Endothelial cell of umbilical vein (primary cell): Measurements from ENCODE around the gene NBEAL2. TPM values are rescaled to one million over a fixed set of nuclear protein-coding genes. Genes with fewer than 3 reads are reported as not detected.

Experiments used
- BruUV-seq: library from RNA; stranded (reverse); fragments of 400-500 nt; replicated peaks from 2 replicates; lab custom pipeline; 2021; lab: Mats Ljungman, UMichigan
- CTCF ChIA-PET: fragments of 300-600, 350-600 bp; sonication (Branson Sonifier 250); formaldehyde crosslinking; loops from one replicate; lab custom pipeline; 2021; ENCODE audit warnings: antibody characterized with exemption, inconsistent platforms; lab: Charles Lee
- POLR2A ChIA-PET: fragments of 300-600, 350-600 bp; sonication (Branson Sonifier 250); formaldehyde crosslinking; loops from one replicate; lab custom pipeline; 2021; ENCODE audit warnings: antibody characterized with exemption, inconsistent platforms; lab: Charles Lee
- DNase-seq: peaks from one replicate; pipeline ENCODE4 v3.0.0-alpha.2; 2011; ENCODE audit warnings: low read depth, low spot score
- FAIRE-seq: peaks from 2 replicates; lab custom pipeline; 2011; peaks lifted over from hg19 to GRCh38; lab: Jason Lieb, UNC
- H2AFZ ChIP-seq: 2 replicates; pipeline ENCODE4 v1.6.0; 2012; ENCODE audit warnings: low read depth, low read length, control low read depth, inconsistent platforms
- H3K27ac ChIP-seq: 2 replicates; pipeline ENCODE4 v1.5.1; 2011; ENCODE audit warnings: low read depth, mild to moderate bottlenecking, control low read depth, low read length, moderate library complexity; ENCODE audit not compliant: insufficient read depth
- H3K27me3 ChIP-seq, 2 experiments: 2 replicates each; pipeline versions ENCODE4 v1.6.0 to v1.6.1; 2011; ENCODE audit warnings: low read length in 2 of 2, mixed read lengths in 1 of 2; ENCODE audit not compliant: control insufficient read depth in 2 of 2, insufficient read depth in 2 of 2
- H3K36me3 ChIP-seq, 2 experiments: 2 replicates in 1 of 2; 3 replicates in 1 of 2; pipeline ENCODE4 v1.5.1; 2011; ENCODE audit warnings: low read length in 2 of 2, mild to moderate bottlenecking in 1 of 2, moderate library complexity in 1 of 2; ENCODE audit not compliant: control insufficient read depth in 2 of 2, insufficient read depth in 2 of 2; ENCODE audit errors: extremely low read depth in 1 of 2
- H3K4me1 ChIP-seq: 3 replicates; pipeline ENCODE4 v1.5.1; 2011; ENCODE audit warnings: mild to moderate bottlenecking, low read length; ENCODE audit not compliant: control insufficient read depth, insufficient read depth; ENCODE audit errors: extremely low read depth
- H3K4me2 ChIP-seq: 2 replicates; pipeline ENCODE4 v1.6.1; 2011; ENCODE audit warnings: low read length, control low read depth, mixed read lengths; ENCODE audit not compliant: insufficient read depth
- H3K4me3 ChIP-seq, 3 experiments: fragments of 200-600 bp in 1 of 3; sonication (generic), shearing (Covaris generic) in 1 of 3; replicated peaks in 1 of 3; 2 replicates each; pipeline ENCODE4 v1.5.1; 2011 to 2016; ENCODE audit warnings: control low read depth in 3 of 3, low read length in 3 of 3, mild to moderate bottlenecking in 2 of 3, inconsistent platforms in 1 of 3, low read depth in 1 of 3, moderate library complexity in 1 of 3; ENCODE audit not compliant: insufficient read depth in 1 of 3
- H3K79me2 ChIP-seq: 2 replicates; pipeline ENCODE4 v1.6.0; 2012; ENCODE audit warnings: low read length, inconsistent platforms; ENCODE audit not compliant: control insufficient read depth, insufficient read depth
- H3K9ac ChIP-seq: replicated peaks from 2 replicates; pipeline ENCODE3; 2011; ENCODE audit warnings: low read length, control low read depth; ENCODE audit not compliant: insufficient read depth; ENCODE audit errors: extremely low read depth
- H3K9me1 ChIP-seq: replicated peaks from 3 replicates; pipeline ENCODE4 v1.6.0; 2011; ENCODE audit warnings: mild to moderate bottlenecking, low read length; ENCODE audit not compliant: control insufficient read depth, insufficient read depth; ENCODE audit errors: extremely low read depth
- H3K9me3 ChIP-seq: replicated peaks from 2 replicates; pipeline ENCODE4 v1.5.1; 2012; ENCODE audit warnings: low read length, inconsistent platforms; ENCODE audit not compliant: control insufficient read depth, insufficient read depth
- H4K20me1 ChIP-seq: replicated peaks from 2 replicates; pipeline ENCODE3; 2011; ENCODE audit warnings: mild to moderate bottlenecking, low read length; ENCODE audit not compliant: control insufficient read depth, insufficient read depth; ENCODE audit errors: extremely low read depth
- CTCF ChIP-seq, 2 donors: IDR thresholded peaks; 1 replicate in 1 of 2; 2 replicates in 1 of 2; pipeline ENCODE4 v1.5.1; 2011; ENCODE audit warnings: low read length in 2 of 2, mild to moderate bottlenecking in 2 of 2, moderate library complexity in 2 of 2, control low read depth in 1 of 2, inconsistent platforms in 1 of 2, low read depth in 1 of 2; ENCODE audit not compliant: insufficient read depth in 1 of 2; ENCODE audit errors: extremely low read depth in 1 of 2
- EZH2 ChIP-seq: IDR thresholded peaks from 2 replicates; pipeline ENCODE4 v1.6.1; 2012; ENCODE audit warnings: borderline replicate concordance, low read depth, mild to moderate bottlenecking, moderate library complexity, low read length, inconsistent platforms; ENCODE audit not compliant: severe bottlenecking
- FOS ChIP-seq: IDR thresholded peaks from 2 replicates; pipeline ENCODE4 v1.6.1; 2011; ENCODE audit warnings: mild to moderate bottlenecking, low read length, moderate library complexity, borderline replicate concordance; ENCODE audit not compliant: insufficient read depth
- GATA2 ChIP-seq: IDR thresholded peaks from 2 replicates; pipeline ENCODE4 v1.7.0; 2011; ENCODE audit warnings: low read depth, mild to moderate bottlenecking, moderate library complexity, mixed read lengths, low read length; ENCODE audit not compliant: insufficient read length, insufficient read depth
- JUN ChIP-seq: IDR thresholded peaks from 2 replicates; pipeline ENCODE4 v1.6.1; 2011; ENCODE audit warnings: borderline replicate concordance, low read depth; ENCODE audit not compliant: insufficient read length, insufficient read depth
- MAX ChIP-seq: IDR thresholded peaks from 2 replicates; pipeline ENCODE4 v1.6.1; 2011; ENCODE audit not compliant: insufficient read depth, insufficient read length
- MYC ChIP-seq: IDR thresholded peaks from one replicate; pipeline ENCODE4 v1.6.1; 2011; ENCODE audit warnings: mild to moderate bottlenecking, low read depth, low read length
- POLR2A ChIP-seq: IDR thresholded peaks from 2 replicates; pipeline ENCODE4 v1.6.1; 2012; ENCODE audit warnings: low read depth, mild to moderate bottlenecking, control low read depth, low read length
- POLR2AphosphoS5 ChIP-seq: IDR thresholded peaks from 2 replicates; pipeline ENCODE4 v1.6.1; 2012; ENCODE audit warnings: low read depth, mild to moderate bottlenecking, control low read depth, low read length, moderate library complexity; ENCODE audit not compliant: insufficient read depth
- dilution Hi-C: fragments of 300-500 bp; cut with MboI; formaldehyde crosslinking; loops from one replicate; pipeline ENCODE4 v1.15.0; 2019; ENCODE audit warnings: low sequenced_read_pairs; ENCODE audit not compliant: extremely low pct_ligation_motif_present
- intact Hi-C: fragments of 100-400 bp; cut with micrococcal nuclease; formaldehyde crosslinking; loops from one replicate; pipeline ENCODE4 v1.10.0; 2022
- polyA plus RNA-seq, 4 experiments: library from polyadenylated mRNA; depleted of rRNA in 3 of 4; stranded (reverse) in 3 of 4; unstranded in 1 of 4; fragments of >200 nt; gene quantifications; 2 replicates each; pipeline versions ENCODE4 v1.2.1 to v1.2.3, GENCODE V29; 2011 to 2012; ENCODE audit warnings: missing spikeins in 1 of 4
- total RNA-seq: library from RNA; stranded (reverse); gene quantifications from 2 replicates; pipeline ENCODE4 v1.2.3, GENCODE V29; 2021

Gene NBEAL2
- total and polyA plus RNA-seq, 2 donors (not counting 3 experiments of a cell fraction or from before 2014, with no cell fraction given) = 48.0 to 84.7 TPM

- FAIRE-seq (no peak), DNase-seq (no peak)
- Histone ChIP-seq H3K9me1 (no peaks in the 10 kb centered on the region), H3K36me3 (no peaks in the 10 kb centered on the region), H3K4me1 (peaks cover 38% of the 10 kb centered on the region), H3K4me2 (no peak overlapping the region), H3K4me3 (no peak overlapping the region), H3K27ac (no peak overlapping the region), H3K27me3 (no peaks in the 10 kb centered on the region), H3K9ac (no peak overlapping the region), H2AFZ (no peak overlapping the region), H4K20me1 (no peaks in the 10 kb centered on the region), H3K79me2 (peaks cover 54% of the 10 kb centered on the region), H3K9me3 (no peaks in the 10 kb centered on the region)
- POLR2A ChIA-PET = interaction anchor here (1.5 kb wide), 1 partner anchor 42 kb away, joined by 11 read pairs; no protein-coding TSS in a partner anchor
- intact Hi-C loops = loop anchor here (2.0 kb wide), 2 partner anchors 31 to 51 kb away; no protein-coding TSS in a partner anchor
- dilution Hi-C loops = no loop called here
- no TSS peak for BruUV-seq
- TF ChIP-seq MAX (no peak), CTCF (IDR thresholded peaks at IDR 0.05; ENCODE audit: extremely low read depth in 1 of 2, insufficient read depth in 1 of 2, low read depth in 1 of 2, low read length in 2 of 2) (no peak), EZH2 (no peak), POLR2A (no peak), POLR2AphosphoS5 (no peak), GATA2 (no peak), FOS (no peak), JUN (no peak), MYC (no peak)
- CTCF ChIA-PET = interaction anchor here (1.0 to 6.4 kb wide), 2 partner anchors 49 to 54 kb away, joined by 3 to 52 read pairs; no protein-coding TSS in a partner anchor
Observed at GRCh38 chr3:46977811-46978195, 1.7 kb upstream of the NBEAL2 start.
